HepG2 (cell line): ENCODE measurements around the gene AK4. TPM values are rescaled to one million over a fixed set of nuclear protein-coding genes. Genes with fewer than 3 reads are reported as not detected.

Experiments
- ATAC-seq: fragments of 200-7000 bp; cut with Tn5 transposase; 3 replicates; pipeline ENCODE4 v1.9.1; 2020; ENCODE audit warnings: mild to moderate bottlenecking, moderate library complexity
- BruUV-seq: library from RNA; stranded (reverse); fragments of 400-500 nt; replicated peaks from 2 replicates; lab custom pipeline; 2021; lab: Mats Ljungman, UMichigan
- CTCF ChIA-PET: fragments of 300-600 bp; formaldehyde crosslinking; extraction: SDS; loops from one replicate; lab custom pipeline; 2021; ENCODE audit warnings: low total read pairs, inconsistent platforms, low intra/inter-chr PET ratio; lab: Yijun Ruan, JAX
- POLR2A ChIA-PET: fragments of 350-600 bp; sonication (Branson Sonifier 250); formaldehyde crosslinking; loops from one replicate; lab custom pipeline; 2020; ENCODE audit warnings: antibody characterized with exemption, inconsistent platforms; lab: Yijun Ruan, JAX
- DNase-seq: peaks from one replicate; pipeline ENCODE4 v3.0.0-alpha.2; 2015; ENCODE audit warnings: low spot score
- FAIRE-seq: peaks from 3 replicates; lab custom pipeline; 2011; peaks lifted over from hg19 to GRCh38; lab: Jason Lieb, UNC
- H2AFZ ChIP-seq: one replicate; pipeline ENCODE4 v1.6.1; 2011; ENCODE audit warnings: low read length, inconsistent platforms
- H3K27ac ChIP-seq: fragments of 300-600 bp; 3 replicates; pipeline ENCODE4 v1.8.0; 2011; ENCODE audit warnings: mixed run types, mild to moderate bottlenecking, mixed read lengths, low read length, inconsistent platforms; ENCODE audit not compliant: insufficient read depth; ENCODE audit errors: extremely low read length
- H3K27me3 ChIP-seq, 2 experiments: fragments of 200-600 bp in 1 of 2; 2 replicates in 1 of 2; 3 replicates in 1 of 2; pipeline versions ENCODE4 v1.6.0 to v1.8.0; 2011; ENCODE audit warnings: low read length in 2 of 2, mild to moderate bottlenecking in 2 of 2, moderate library complexity in 2 of 2, inconsistent platforms in 1 of 2; ENCODE audit not compliant: insufficient read depth in 2 of 2, control insufficient read depth in 1 of 2
- H3K36me3 ChIP-seq, 2 experiments: fragments of 200-600 bp in 1 of 2; replicated peaks in 1 of 2; 2 replicates in 1 of 2; 3 replicates in 1 of 2; pipeline versions ENCODE4 v1.5.1 to v1.8.0; 2011; ENCODE audit warnings: low read length in 2 of 2, inconsistent platforms in 1 of 2; ENCODE audit not compliant: insufficient read depth in 2 of 2, control insufficient read depth in 1 of 2
- H3K4me1 ChIP-seq: 2 replicates; pipeline ENCODE4 v1.5.1; 2012; ENCODE audit warnings: low read length, inconsistent platforms; ENCODE audit not compliant: insufficient read depth
- H3K4me2 ChIP-seq: 2 replicates; pipeline ENCODE4 v1.6.0; 2011; ENCODE audit warnings: low read depth, low read length, inconsistent platforms
- H3K4me3 ChIP-seq, 3 experiments: fragments of 200-600 bp in 1 of 3; sonication (generic), shearing (Covaris generic) in 1 of 3; replicated peaks in 1 of 3; 2 replicates each; pipeline ENCODE4 v1.5.1; 2011 to 2016; ENCODE audit warnings: low read length in 3 of 3, inconsistent platforms in 2 of 3, low read depth in 2 of 3, mild to moderate bottlenecking in 2 of 3, control low read depth in 1 of 3, mixed read lengths in 1 of 3; ENCODE audit not compliant: insufficient read depth in 1 of 3
- H3K79me2 ChIP-seq: one replicate; pipeline ENCODE4 v1.6.1; 2011; ENCODE audit warnings: low read length, inconsistent platforms; ENCODE audit not compliant: insufficient read depth
- H3K9ac ChIP-seq: 2 replicates; pipeline ENCODE4 v1.6.0; 2011; ENCODE audit warnings: mild to moderate bottlenecking, low read depth, low read length, inconsistent platforms; ENCODE audit not compliant: insufficient read depth
- H3K9me3 ChIP-seq: 2 replicates; pipeline ENCODE4 v1.5.1; 2012; ENCODE audit warnings: mild to moderate bottlenecking, low read length
- H4K20me1 ChIP-seq: 2 replicates; pipeline ENCODE4 v1.6.0; 2011; ENCODE audit warnings: inconsistent platforms, mild to moderate bottlenecking, low read length, moderate library complexity; ENCODE audit not compliant: insufficient read depth
- ERF ChIP-seq: IDR thresholded peaks from 2 replicates; pipeline ENCODE4 v1.6.1; 2018; ENCODE audit warnings: missing biosample characterization, missing genetic modification reagents
- ESRRA ChIP-seq: sonication (generic); formaldehyde crosslinking; IDR thresholded peaks from 2 replicates; pipeline ENCODE4 v1.5.1; 2020; ENCODE audit warnings: mild to moderate bottlenecking, low read depth, missing genetic modification reagents
- IRF9 ChIP-seq: sonication (generic); formaldehyde crosslinking; IDR thresholded peaks from 2 replicates; pipeline ENCODE4 v1.8.0; 2022; ENCODE audit warnings: missing genetic modification reagents, mild to moderate bottlenecking, borderline replicate concordance
- KMT2B ChIP-seq: IDR thresholded peaks from 2 replicates; pipeline ENCODE4 v1.6.1; 2016; ENCODE audit warnings: missing genetic modification reagents, missing compliant biosample characterization
- MLLT10 ChIP-seq: sonication (generic); formaldehyde crosslinking; IDR thresholded peaks from 2 replicates; pipeline ENCODE4 v1.4.0; 2020; ENCODE audit warnings: missing genetic modification reagents
- NAIF1 ChIP-seq: sonication (generic); formaldehyde crosslinking; IDR thresholded peaks from 2 replicates; pipeline ENCODE4 v1.5.0; 2020; ENCODE audit warnings: mild to moderate bottlenecking, missing genetic modification reagents, borderline replicate concordance
- NFE2L1 ChIP-seq: sonication (generic); formaldehyde crosslinking; IDR thresholded peaks from 2 replicates; pipeline ENCODE4 v1.4.0; 2020; ENCODE audit warnings: missing genetic modification reagents, mild to moderate bottlenecking, borderline replicate concordance
- SMARCC2 ChIP-seq: fragments of 450-650 bp; IDR thresholded peaks from 2 replicates; pipeline ENCODE4 v1.6.1; 2017; ENCODE audit warnings: antibody characterized with exemption, mild to moderate bottlenecking
- SMARCE1 ChIP-seq: fragments of 450-650 bp; IDR thresholded peaks from 2 replicates; pipeline ENCODE4 v1.6.1; 2017; ENCODE audit warnings: borderline replicate concordance
- ZBTB43 ChIP-seq: sonication (generic); formaldehyde crosslinking; conservative IDR thresholded peaks from 2 replicates; pipeline ENCODE4 v1.4.0; 2020; ENCODE audit warnings: missing genetic modification reagents
- ZNF512B ChIP-seq: sonication (generic); formaldehyde crosslinking; IDR thresholded peaks from 2 replicates; pipeline ENCODE4 v1.5.1; 2020; ENCODE audit warnings: missing genetic modification reagents, mild to moderate bottlenecking, borderline replicate concordance
- ZZZ3 ChIP-seq: sonication (generic); formaldehyde crosslinking; IDR thresholded peaks from 2 replicates; pipeline ENCODE4 v1.4.0; 2020; ENCODE audit warnings: missing genetic modification reagents, mild to moderate bottlenecking, borderline replicate concordance
- WGBS: methylation state at CpG from one replicate; pipeline ENCODE4 v1.1.6; 2017; ENCODE audit warnings: low lambda C conversion rate; 5-methylcytosine and 5-hydroxymethylcytosine counted together
- in situ Hi-C: cut with HindIII; loops from 2 replicates; pipeline ENCODE4 v1.10.0; 2017; ENCODE audit warnings: low pct_unique_long_range_greater_than_20kb; ENCODE audit not compliant: extremely low pct_ligation_motif_present
- intact Hi-C: fragments of 100-400 bp; cut with micrococcal nuclease; formaldehyde crosslinking; loops from one replicate; pipeline ENCODE4 v1.10.0; 2022; ENCODE audit not compliant: unreplicated experiment
- polyA plus RNA-seq, 8 experiments: library from polyadenylated mRNA; depleted of rRNA in 3 of 8; stranded (reverse) in 7 of 8; unstranded in 1 of 8; fragments of >200 nt; fragmentation: Illumina TruSeq in 4 of 8; extraction: Trizol in 4 of 8; gene quantifications; 2 replicates each; pipeline versions ENCODE4 v1.2.1 to v1.2.3, GENCODE V29; 2011 to 2016; ENCODE audit warnings: low read depth in 4 of 8, missing spikeins in 1 of 8, mixed read lengths in 1 of 8; ENCODE audit not compliant: insufficient read depth in 1 of 8
- total RNA-seq, 5 experiments: library from RNA; depleted of rRNA; stranded (reverse); fragments of >200 nt; fragmentation: Illumina TruSeq; extraction: Trizol; gene quantifications; 2 replicates each; pipeline ENCODE4 v1.2.3, GENCODE V29; 2016; ENCODE audit warnings: low read depth in 1 of 5
- TF ChIP-seq, protein P1 (sequence below): sonication (generic); formaldehyde crosslinking; IDR thresholded peaks from 2 replicates; pipeline ENCODE4 v1.4.0; 2020; ENCODE audit warnings: low read depth, mild to moderate bottlenecking, missing genetic modification reagents
- TF ChIP-seq, protein P2 (sequence below): sonication (generic); formaldehyde crosslinking; IDR thresholded peaks from 2 replicates; pipeline ENCODE4 v1.4.0; 2020; ENCODE audit warnings: missing genetic modification reagents, borderline replicate concordance

AK4 gene
- total and polyA plus RNA-seq, 2 of the 13 experiments (the other 11 are each of a cell fraction or from before 2014, with no cell fraction given) = 110 to 160 TPM

GRCh38 chr1:65237503-65237902 is 89.5 kb downstream of the AK4 start:
- no TSS peak for BruUV-seq
- ATAC-seq (no peak), DNase-seq (no peak), FAIRE-seq (no peak)
- H3K9me3 ChIP-seq = peaks cover 14% of the 10 kb centered on the region
- H2AFZ ChIP-seq = no peak overlapping the region
- POLR2A ChIA-PET = interaction anchor here (1.0 kb wide), 1 partner anchor 16 kb away, joined by 4 read pairs; no protein-coding TSS in a partner anchor
- WGBS = 33% methylated on average over 4 of the region's 4 CpGs
- H3K4me2 ChIP-seq = no peak overlapping the region
- no peak overlapping the region for H3K27ac ChIP-seq
- in situ Hi-C loops (loop anchor here (5.0 kb wide), 1 partner anchor 450 kb away; no protein-coding TSS in a partner anchor), intact Hi-C loops (no loop called here)
- H3K4me1 ChIP-seq = no peaks in the 10 kb centered on the region
- no peak overlapping the region for H3K9ac ChIP-seq
- CTCF ChIA-PET = no interaction called here
- H3K36me3 ChIP-seq = no peaks in the 10 kb centered on the region
- no peaks in the 10 kb centered on the region for H3K27me3 ChIP-seq
- no peak overlapping the region for H3K4me3 ChIP-seq
- H3K79me2 ChIP-seq = no peaks in the 10 kb centered on the region
- no peaks in the 10 kb centered on the region for H4K20me1 ChIP-seq
- TF ChIP-seq ERF (CRISPR knock-in tag) (no peak), KMT2B (CRISPR knock-in tag) (no peak), ESRRA (CRISPR knock-in tag) (no peak), IRF9 (CRISPR knock-in tag) (no peak), NFE2L1 (CRISPR knock-in tag) (no peak), ZZZ3 (no peak), MLLT10 (CRISPR knock-in tag) (no peak), SMARCC2 (no peak), ZBTB43 (CRISPR knock-in tag) (no peak), SMARCE1 (no peak), NAIF1 (no peak), ZNF512B (no peak)
- TF ChIP-seq, protein P1, sequence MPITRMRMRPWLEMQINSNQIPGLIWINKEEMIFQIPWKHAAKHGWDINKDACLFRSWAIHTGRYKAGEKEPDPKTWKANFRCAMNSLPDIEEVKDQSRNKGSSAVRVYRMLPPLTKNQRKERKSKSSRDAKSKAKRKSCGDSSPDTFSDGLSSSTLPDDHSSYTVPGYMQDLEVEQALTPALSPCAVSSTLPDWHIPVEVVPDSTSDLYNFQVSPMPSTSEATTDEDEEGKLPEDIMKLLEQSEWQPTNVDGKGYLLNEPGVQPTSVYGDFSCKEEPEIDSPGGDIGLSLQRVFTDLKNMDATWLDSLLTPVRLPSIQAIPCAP (CRISPR knock-in tag) = no peak
- TF ChIP-seq, protein P2, sequence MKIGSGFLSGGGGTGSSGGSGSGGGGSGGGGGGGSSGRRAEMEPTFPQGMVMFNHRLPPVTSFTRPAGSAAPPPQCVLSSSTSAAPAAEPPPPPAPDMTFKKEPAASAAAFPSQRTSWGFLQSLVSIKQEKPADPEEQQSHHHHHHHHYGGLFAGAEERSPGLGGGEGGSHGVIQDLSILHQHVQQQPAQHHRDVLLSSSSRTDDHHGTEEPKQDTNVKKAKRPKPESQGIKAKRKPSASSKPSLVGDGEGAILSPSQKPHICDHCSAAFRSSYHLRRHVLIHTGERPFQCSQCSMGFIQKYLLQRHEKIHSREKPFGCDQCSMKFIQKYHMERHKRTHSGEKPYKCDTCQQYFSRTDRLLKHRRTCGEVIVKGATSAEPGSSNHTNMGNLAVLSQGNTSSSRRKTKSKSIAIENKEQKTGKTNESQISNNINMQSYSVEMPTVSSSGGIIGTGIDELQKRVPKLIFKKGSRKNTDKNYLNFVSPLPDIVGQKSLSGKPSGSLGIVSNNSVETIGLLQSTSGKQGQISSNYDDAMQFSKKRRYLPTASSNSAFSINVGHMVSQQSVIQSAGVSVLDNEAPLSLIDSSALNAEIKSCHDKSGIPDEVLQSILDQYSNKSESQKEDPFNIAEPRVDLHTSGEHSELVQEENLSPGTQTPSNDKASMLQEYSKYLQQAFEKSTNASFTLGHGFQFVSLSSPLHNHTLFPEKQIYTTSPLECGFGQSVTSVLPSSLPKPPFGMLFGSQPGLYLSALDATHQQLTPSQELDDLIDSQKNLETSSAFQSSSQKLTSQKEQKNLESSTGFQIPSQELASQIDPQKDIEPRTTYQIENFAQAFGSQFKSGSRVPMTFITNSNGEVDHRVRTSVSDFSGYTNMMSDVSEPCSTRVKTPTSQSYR (CRISPR knock-in tag) = no peak
